PFSK-1 (cell line): ENCODE results near the gene GOLGA8B. TPM values are rescaled to one million over a fixed set of nuclear protein-coding genes. Genes with fewer than 3 reads are reported as not detected.

ENCODE experiments used
- FOXP2 ChIP-seq: optimal IDR thresholded peaks from 2 replicates; pipeline ENCODE3; 2011; ENCODE audit warnings: borderline replicate concordance, control low read depth, inconsistent platforms; ENCODE audit not compliant: insufficient read depth; ENCODE audit errors: extremely low read length, extremely low read depth
- POLR2AphosphoS5 ChIP-seq: IDR thresholded peaks from 2 replicates; pipeline ENCODE4 v1.6.1; 2012; ENCODE audit warnings: low read depth, mild to moderate bottlenecking, control low read depth, low read length, moderate library complexity
- SIN3A ChIP-seq: IDR thresholded peaks from 2 replicates; pipeline ENCODE4 v1.6.1; 2012; ENCODE audit warnings: mild to moderate bottlenecking, low read length, moderate library complexity, borderline replicate concordance; ENCODE audit not compliant: insufficient read depth
- TAF1 ChIP-seq: IDR thresholded peaks from 2 replicates; pipeline ENCODE4 v1.6.1; 2012; ENCODE audit warnings: low read length, control low read depth, borderline replicate concordance; ENCODE audit not compliant: insufficient read depth
- polyA plus RNA-seq: library from polyadenylated mRNA; unstranded; fragments of >200 nt; gene quantifications from one replicate; pipeline ENCODE4 v1.2.1, GENCODE V29; 2012; ENCODE audit warnings: low read depth, missing spikeins; ENCODE audit not compliant: insufficient read length
- TF ChIP-seq, protein P1 (sequence below), 2 experiments: IDR thresholded peaks; 2 replicates each; pipeline versions ENCODE4 v1.6.1 to v1.8.0; 2011 to 2012; ENCODE audit warnings: low read depth in 2 of 2, low read length in 2 of 2, control low read depth in 1 of 2, inconsistent platforms in 1 of 2, mild to moderate bottlenecking in 1 of 2, moderate library complexity in 1 of 2; ENCODE audit not compliant: insufficient read depth in 1 of 2

The GOLGA8B gene
- polyA plus RNA-seq: 18.7 TPM

DNA sequence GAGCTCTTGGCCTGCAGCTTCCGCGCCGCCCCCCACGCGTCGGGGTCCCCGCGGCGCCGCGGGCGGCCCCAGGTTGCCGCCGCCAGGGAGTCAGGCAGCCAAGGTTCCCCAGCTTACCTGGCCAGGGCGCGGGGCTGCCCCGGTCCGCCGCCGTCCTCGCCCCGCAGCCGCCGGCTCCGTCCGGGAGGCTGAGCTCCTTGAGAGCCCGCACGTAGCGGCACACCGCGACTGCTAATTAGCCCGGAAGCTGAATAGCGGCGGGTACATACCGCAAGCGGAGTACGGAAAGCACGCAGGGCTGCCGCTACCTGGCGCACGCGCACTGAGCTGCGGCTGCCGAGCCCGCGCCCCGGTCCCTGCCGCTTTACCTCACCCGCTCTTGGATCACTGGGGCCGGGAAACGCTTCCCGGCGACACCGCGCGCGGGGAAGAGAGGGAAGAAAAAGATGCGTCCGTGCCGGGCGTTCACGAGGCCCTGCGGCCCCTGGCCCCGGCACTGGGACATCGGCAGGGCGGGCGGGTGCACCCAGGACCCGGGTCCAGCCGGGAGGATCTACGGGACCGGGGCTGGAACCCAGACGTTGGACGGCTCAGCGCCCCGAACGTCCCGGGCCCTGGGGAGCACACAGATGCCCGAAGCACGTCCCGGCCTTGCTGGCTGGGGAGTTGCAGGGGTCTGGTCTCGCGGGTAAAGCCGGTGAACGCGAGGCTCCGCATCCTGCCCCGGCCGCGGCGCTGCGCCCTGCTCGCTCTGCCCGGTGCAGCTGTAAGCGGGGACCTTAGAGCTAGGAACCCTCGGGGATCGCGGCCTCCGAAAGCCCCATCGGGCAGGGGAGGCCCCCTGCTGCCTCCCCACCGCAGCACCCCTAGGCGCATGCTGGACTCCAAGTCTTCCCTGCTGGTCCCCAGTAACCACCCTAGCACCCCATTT is at the start of gene GOLGA8B:
Gene GOLGA8B (minus strand): TSS at position 253 of the 931 bp plus-strand sequence. CDS start 47,739 bp downstream, outside the sequence.
- TF ChIP-seq FOXP2: peak; percentile 31
- no peak for TF ChIP-seq SIN3A

GRCh38 chr15:34628577-34629152 is 45.2 kb upstream of the GOLGA8B start:
- TF ChIP-seq POLR2AphosphoS5 (no peak), TAF1 (no peak), SIN3A (no peak), FOXP2 (no peak)
- TF ChIP-seq, protein P1, sequence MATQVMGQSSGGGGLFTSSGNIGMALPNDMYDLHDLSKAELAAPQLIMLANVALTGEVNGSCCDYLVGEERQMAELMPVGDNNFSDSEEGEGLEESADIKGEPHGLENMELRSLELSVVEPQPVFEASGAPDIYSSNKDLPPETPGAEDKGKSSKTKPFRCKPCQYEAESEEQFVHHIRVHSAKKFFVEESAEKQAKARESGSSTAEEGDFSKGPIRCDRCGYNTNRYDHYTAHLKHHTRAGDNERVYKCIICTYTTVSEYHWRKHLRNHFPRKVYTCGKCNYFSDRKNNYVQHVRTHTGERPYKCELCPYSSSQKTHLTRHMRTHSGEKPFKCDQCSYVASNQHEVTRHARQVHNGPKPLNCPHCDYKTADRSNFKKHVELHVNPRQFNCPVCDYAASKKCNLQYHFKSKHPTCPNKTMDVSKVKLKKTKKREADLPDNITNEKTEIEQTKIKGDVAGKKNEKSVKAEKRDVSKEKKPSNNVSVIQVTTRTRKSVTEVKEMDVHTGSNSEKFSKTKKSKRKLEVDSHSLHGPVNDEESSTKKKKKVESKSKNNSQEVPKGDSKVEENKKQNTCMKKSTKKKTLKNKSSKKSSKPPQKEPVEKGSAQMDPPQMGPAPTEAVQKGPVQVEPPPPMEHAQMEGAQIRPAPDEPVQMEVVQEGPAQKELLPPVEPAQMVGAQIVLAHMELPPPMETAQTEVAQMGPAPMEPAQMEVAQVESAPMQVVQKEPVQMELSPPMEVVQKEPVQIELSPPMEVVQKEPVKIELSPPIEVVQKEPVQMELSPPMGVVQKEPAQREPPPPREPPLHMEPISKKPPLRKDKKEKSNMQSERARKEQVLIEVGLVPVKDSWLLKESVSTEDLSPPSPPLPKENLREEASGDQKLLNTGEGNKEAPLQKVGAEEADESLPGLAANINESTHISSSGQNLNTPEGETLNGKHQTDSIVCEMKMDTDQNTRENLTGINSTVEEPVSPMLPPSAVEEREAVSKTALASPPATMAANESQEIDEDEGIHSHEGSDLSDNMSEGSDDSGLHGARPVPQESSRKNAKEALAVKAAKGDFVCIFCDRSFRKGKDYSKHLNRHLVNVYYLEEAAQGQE (IDR thresholded peaks at IDR 0.05; ENCODE audit: insufficient read depth in 1 of 2, low read depth in 2 of 2, low read length in 2 of 2): no peak

DNA sequence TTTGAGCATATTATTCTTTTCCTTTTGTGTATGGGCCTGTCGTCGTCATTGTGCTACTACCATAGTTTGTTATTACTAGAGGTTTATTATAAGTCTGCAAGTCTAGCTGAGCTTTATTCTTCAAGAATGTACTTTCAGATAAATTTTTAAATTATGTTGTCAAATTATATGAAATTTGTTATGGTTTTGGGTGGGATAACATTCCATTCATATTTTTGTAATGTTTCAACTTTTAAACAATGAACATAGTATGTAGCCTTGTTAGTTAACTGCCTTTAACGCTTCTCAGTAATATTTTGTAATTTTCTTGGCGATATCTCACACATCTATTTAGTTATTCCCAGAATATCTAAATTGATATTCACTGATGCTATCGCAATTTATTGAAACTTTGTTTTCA is 41.6 kb upstream of the GOLGA8B start:
- TF ChIP-seq POLR2AphosphoS5: no peak

GRCh38 chr15:34621675-34622074 is 38.2 kb upstream of the GOLGA8B start:
- TF ChIP-seq TAF1: no peak
- no peak for TF ChIP-seq FOXP2
- TF ChIP-seq, protein P1 (IDR thresholded peaks at IDR 0.05; ENCODE audit: insufficient read depth in 1 of 2, low read depth in 2 of 2, low read length in 2 of 2): no peak
- TF ChIP-seq POLR2AphosphoS5: no peak
- no peak for TF ChIP-seq SIN3A

GRCh38 chr15:34620814-34621213 is 37.4 kb upstream of the GOLGA8B start:
- TF ChIP-seq SIN3A (no peak), FOXP2 (no peak), POLR2AphosphoS5 (no peak), TAF1 (no peak)
- TF ChIP-seq, protein P1 (IDR thresholded peaks at IDR 0.05; ENCODE audit: insufficient read depth in 1 of 2, low read depth in 2 of 2, low read length in 2 of 2): no peak

- TF ChIP-seq POLR2AphosphoS5 (no peak), FOXP2 (no peak), SIN3A (no peak), TAF1 (no peak)
- TF ChIP-seq, protein P1 (IDR thresholded peaks at IDR 0.05; ENCODE audit: insufficient read depth in 1 of 2, low read depth in 2 of 2, low read length in 2 of 2): no peak
These were observed 36.7 kb upstream of the GOLGA8B start for GRCh38 chr15:34620142-34620541.
